ENCODE results near the gene EGR4.

DNA sequence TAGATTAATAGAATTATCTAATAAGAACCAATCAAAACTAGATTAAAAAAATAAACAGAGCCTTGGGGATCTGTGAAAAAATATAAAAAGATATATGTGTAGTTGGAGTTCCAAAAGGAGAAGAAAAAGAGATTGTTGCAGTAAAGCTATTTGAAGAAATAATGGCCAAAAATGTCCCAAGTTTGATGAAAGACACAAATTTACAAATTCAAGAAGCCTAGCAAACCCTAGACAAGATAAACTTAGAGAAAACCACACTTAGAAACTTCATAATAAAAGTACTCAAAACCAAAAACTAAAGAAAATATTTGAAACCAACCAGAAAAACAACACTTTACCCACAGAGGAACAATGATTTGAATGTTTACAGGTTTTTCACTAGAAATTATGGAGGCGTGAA, 41.3 kb upstream of the EGR4 start:
- TF ChIP-seq EP300 (IDR thresholded peaks at IDR 0.05) (no peak), POLR2AphosphoS5 (IDR thresholded peaks at IDR 0.05) (no peak), POLR2A (IDR thresholded peaks at IDR 0.05) (no peak)
- TF ChIP-seq, protein P1, sequence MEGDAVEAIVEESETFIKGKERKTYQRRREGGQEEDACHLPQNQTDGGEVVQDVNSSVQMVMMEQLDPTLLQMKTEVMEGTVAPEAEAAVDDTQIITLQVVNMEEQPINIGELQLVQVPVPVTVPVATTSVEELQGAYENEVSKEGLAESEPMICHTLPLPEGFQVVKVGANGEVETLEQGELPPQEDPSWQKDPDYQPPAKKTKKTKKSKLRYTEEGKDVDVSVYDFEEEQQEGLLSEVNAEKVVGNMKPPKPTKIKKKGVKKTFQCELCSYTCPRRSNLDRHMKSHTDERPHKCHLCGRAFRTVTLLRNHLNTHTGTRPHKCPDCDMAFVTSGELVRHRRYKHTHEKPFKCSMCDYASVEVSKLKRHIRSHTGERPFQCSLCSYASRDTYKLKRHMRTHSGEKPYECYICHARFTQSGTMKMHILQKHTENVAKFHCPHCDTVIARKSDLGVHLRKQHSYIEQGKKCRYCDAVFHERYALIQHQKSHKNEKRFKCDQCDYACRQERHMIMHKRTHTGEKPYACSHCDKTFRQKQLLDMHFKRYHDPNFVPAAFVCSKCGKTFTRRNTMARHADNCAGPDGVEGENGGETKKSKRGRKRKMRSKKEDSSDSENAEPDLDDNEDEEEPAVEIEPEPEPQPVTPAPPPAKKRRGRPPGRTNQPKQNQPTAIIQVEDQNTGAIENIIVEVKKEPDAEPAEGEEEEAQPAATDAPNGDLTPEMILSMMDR (IDR thresholded peaks at IDR 0.05): no peak
